GM19099 (cell line): ENCODE data around the gene BATF.

Experiments
- POLR2A ChIP-seq: IDR thresholded peaks from 3 replicates; pipeline ENCODE4 v1.6.1; 2011; ENCODE audit warnings: low read depth; ENCODE audit not compliant: insufficient read length; ENCODE audit errors: extremely low read depth

The BATF gene

GRCh38 chr14:75519394-75519793, 2.9 kb upstream of the BATF start:
- no peak for TF ChIP-seq POLR2A

GRCh38 chr14:75519826-75520728, 2.2 kb upstream of the BATF start:
- no peak for TF ChIP-seq POLR2A

GRCh38 chr14:75520852-75521251, 1.4 kb upstream of the BATF start:
- no peak for TF ChIP-seq POLR2A

GRCh38 chr14:75521415-75522199, 662 bp upstream of the BATF start:
- TF ChIP-seq POLR2A = no peak

- no peak for TF ChIP-seq POLR2A
Measured at GRCh38 chr14:75522983-75523318, 682 bp downstream of the BATF start.

GRCh38 chr14:75523771-75524171, 1.5 kb downstream of the BATF start:
- TF ChIP-seq POLR2A = no peak

GRCh38 chr14:75525969-75526368, 3.7 kb downstream of the BATF start:
- TF ChIP-seq POLR2A = no peak

- no peak for TF ChIP-seq POLR2A
Measured at GRCh38 chr14:75527449-75528163, 5.3 kb downstream of the BATF start.

- TF ChIP-seq POLR2A = no peak
Measured at GRCh38 chr14:75531256-75531655, 9.0 kb downstream of the BATF start.

GRCh38 chr14:75531660-75532317, 9.5 kb downstream of the BATF start:
- no peak for TF ChIP-seq POLR2A

GRCh38 chr14:75533791-75534555, 11.7 kb downstream of the BATF start:
- no peak for TF ChIP-seq POLR2A

- no peak for TF ChIP-seq POLR2A
Measured at GRCh38 chr14:75535164-75535898, 13.1 kb downstream of the BATF start.

- no peak for TF ChIP-seq POLR2A
Measured at GRCh38 chr14:75537071-75537470, 14.8 kb downstream of the BATF start.

- no peak for TF ChIP-seq POLR2A
Measured at GRCh38 chr14:75539162-75539560, 16.9 kb downstream of the BATF start.
